Left forelimb (tissue), 1 donor: ENCODE data around the gene WDR74.

Experiments used
- DNase-seq: peaks from one replicate; pipeline ENCODE4 v3.0.0-alpha.2; 2018; ENCODE audit warnings: low spot score

Gene WDR74

GRCh38 chr11:62792202-62792575 is 47.2 kb downstream of the WDR74 start:
- DNase-seq, result peak; percentile 67

DNA sequence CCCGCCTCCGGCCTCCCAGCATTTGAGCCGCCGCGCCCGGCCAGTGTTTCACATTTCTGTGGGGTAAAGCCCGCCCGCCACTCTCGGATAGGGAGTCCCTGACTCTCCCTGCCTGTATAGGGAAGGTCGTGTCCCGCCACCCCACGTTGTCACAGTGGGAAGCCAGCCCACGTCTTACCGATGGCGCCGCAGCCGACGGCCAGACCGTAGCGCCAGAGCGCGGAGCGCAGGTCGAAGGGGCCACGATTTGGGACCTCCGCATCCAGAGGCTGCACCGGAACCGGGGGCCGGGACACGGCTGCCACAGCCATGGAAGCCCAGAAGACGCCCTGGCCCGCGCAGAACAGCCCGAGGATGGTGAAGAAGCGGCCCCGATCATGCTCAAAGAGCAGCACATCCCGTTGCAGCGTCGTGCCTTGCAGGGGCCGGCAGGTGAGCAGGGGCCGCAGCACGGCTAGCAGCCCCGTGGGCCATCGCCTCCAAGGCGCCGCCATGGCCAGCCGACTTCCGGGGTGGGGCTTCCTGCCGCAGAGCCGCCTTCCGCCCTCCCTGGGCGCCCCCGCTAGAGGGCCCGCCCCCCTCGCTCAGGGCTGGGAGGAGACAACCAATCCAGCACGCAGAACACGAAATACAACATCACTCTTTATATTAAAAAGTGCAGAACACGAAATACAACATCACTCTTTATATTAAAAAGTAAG is 47.7 kb downstream of the WDR74 start, which contains the start of gene TMEM223:
TSS of gene TMEM223 (minus strand) at position 506 of the 701 bp plus-strand sequence. CDS start at position 494, 12 bp downstream.
- DNase-seq, result peak; percentile 92

GRCh38 chr11:62789576-62789975 is 49.8 kb downstream of the WDR74 start:
- DNase-seq, result no peak

DNA sequence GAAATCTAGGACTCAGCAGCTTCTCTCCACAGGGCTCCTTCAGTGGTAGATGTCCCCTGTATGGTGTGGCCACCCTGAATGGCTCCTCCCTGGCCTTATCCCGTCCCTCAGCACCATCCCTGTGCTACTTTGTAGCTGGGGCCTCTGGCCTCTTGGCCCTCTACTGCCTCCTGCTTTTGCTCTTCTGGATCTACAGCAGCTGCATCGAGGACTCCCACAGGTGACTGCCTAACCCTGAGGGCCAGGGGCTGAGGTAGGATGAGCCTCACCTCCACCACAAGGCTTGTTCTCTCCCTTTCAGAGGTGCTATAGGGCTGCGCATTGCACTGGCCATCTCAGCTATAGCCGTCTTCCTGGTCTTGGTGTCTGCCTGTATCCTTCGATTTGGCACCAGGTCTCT is 50.4 kb downstream of the WDR74 start:
- no peak for DNase-seq

GRCh38 chr11:62787005-62787759 is 52.2 kb downstream of the WDR74 start, which contains the start of gene TMEM179B:
TSS of gene TMEM179B (plus strand) at chr11:62787402. CDS start at chr11:62787432, 30 bp downstream.
- peak; percentile 97 for DNase-seq

- DNase-seq, result peak; percentile 93
Observed at GRCh38 chr11:62786318-62787004, 52.9 kb downstream of the WDR74 start.
